HEK293T (cell line): ENCODE results near the gene MAK.
"Not testable (repeated sequence)": the region's sequence is repeated elsewhere in the genome, so short reads cannot be mapped to it uniquely, and the experiment has no call there.

Experiments
- CTCF ChIA-PET: fragments of 350-600 bp; formaldehyde crosslinking; extraction: SDS; loops from one replicate; lab custom pipeline; 2021; ENCODE audit warnings: antibody characterized with exemption, inconsistent platforms; lab: Yijun Ruan, JAX
- POLR2A ChIA-PET: fragments of 350-600 bp; formaldehyde crosslinking; extraction: SDS; loops from one replicate; lab custom pipeline; 2020; ENCODE audit warnings: antibody characterized with exemption, inconsistent platforms; lab: Yijun Ruan, JAX
- DNase-seq: peaks from one replicate; pipeline ENCODE4 v3.0.0; 2012; ENCODE audit warnings: mixed read lengths; ENCODE audit errors: extremely low spot score
- ARNT ChIP-seq: fragments of 450-650 bp; IDR thresholded peaks from 2 replicates; pipeline ENCODE4 v1.6.1; 2017; ENCODE audit warnings: mild to moderate bottlenecking
- BHLHE40 ChIP-seq: fragments of 450-650 bp; IDR thresholded peaks from 2 replicates; pipeline ENCODE4 v1.6.1; 2016; ENCODE audit warnings: mild to moderate bottlenecking, moderate library complexity, borderline replicate concordance
- CTBP1 ChIP-seq: fragments of 450-650 bp; IDR thresholded peaks from 2 replicates; pipeline ENCODE4 v1.6.1; 2016; ENCODE audit warnings: borderline replicate concordance
- ELF4 ChIP-seq: fragments of 450-650 bp; IDR thresholded peaks from 2 replicates; pipeline ENCODE4 v1.6.1; 2017; ENCODE audit warnings: antibody characterized with exemption
- FOXA1 ChIP-seq: fragments of 450-650 bp; IDR thresholded peaks from 2 replicates; pipeline ENCODE4 v1.6.1; 2016; ENCODE audit warnings: mild to moderate bottlenecking
- FOXK2 ChIP-seq: fragments of 450-650 bp; IDR thresholded peaks from 2 replicates; pipeline ENCODE4 v1.6.1; 2016; ENCODE audit warnings: mild to moderate bottlenecking
- FOXM1 ChIP-seq: fragments of 450-650 bp; IDR thresholded peaks from 2 replicates; pipeline ENCODE4 v1.6.1; 2017; ENCODE audit warnings: mild to moderate bottlenecking, borderline replicate concordance
- HDGF ChIP-seq: fragments of 450-650 bp; IDR thresholded peaks from 2 replicates; pipeline ENCODE4 v1.6.1; 2017; ENCODE audit warnings: antibody characterized with exemption, borderline replicate concordance
- L3MBTL2 ChIP-seq: fragments of 450-650 bp; conservative IDR thresholded peaks from 2 replicates; pipeline ENCODE4 v1.6.1; 2016; ENCODE audit warnings: mild to moderate bottlenecking
- LEF1 ChIP-seq: fragments of 450-650 bp; IDR thresholded peaks from 2 replicates; pipeline ENCODE4 v1.6.1; 2017; ENCODE audit warnings: mild to moderate bottlenecking, borderline replicate concordance
- NFRKB ChIP-seq: fragments of 450-650 bp; IDR thresholded peaks from 2 replicates; pipeline ENCODE4 v1.6.1; 2016; ENCODE audit warnings: mild to moderate bottlenecking, moderate library complexity
- SP1 ChIP-seq: fragments of 450-650 bp; IDR thresholded peaks from 2 replicates; pipeline ENCODE4 v1.6.1; 2017
- SUZ12 ChIP-seq: fragments of 450-650 bp; IDR thresholded peaks from 2 replicates; pipeline ENCODE4 v1.6.1; 2016; ENCODE audit warnings: mild to moderate bottlenecking
- TARDBP ChIP-seq: fragments of 450-650 bp; IDR thresholded peaks from 2 replicates; pipeline ENCODE4 v1.6.1; 2016
- ZNF384 ChIP-seq: fragments of 450-650 bp; IDR thresholded peaks from 2 replicates; pipeline ENCODE4 v1.6.1; 2016
- TF ChIP-seq, protein P1 (sequence below): fragments of 450-650 bp; IDR thresholded peaks from 2 replicates; pipeline ENCODE4 v1.6.1; 2016

MAK gene

DNA sequence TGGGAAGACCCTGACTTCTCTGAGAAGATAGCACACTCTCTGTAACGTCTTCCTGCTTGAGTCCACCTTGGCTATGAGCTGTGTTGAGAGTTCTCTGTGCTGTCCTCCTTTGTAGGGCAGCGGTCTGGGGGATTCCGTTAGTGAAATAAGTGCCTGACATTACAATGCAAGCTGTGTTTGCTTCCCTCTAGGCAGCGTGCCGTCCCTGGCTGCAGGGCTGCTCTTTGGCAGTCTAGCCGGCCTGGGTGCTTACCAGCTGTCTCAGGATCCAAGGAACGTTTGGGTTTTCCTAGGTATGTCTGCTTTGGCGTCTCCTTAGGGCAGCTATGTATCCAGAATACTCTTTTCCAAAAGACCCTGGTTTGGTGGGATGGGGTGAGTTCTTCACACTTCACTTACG is 112.6 kb downstream of the MAK start:
- ChIA-PET POLR2A (interaction anchor here (1.5 kb wide), 1 partner anchor 21 kb away, joined by 6 read pairs; the partner anchor contains the start of gene TMEM14B), CTCF (no interaction called here)
- DNase-seq = no peak
- TF ChIP-seq HDGF = no peak
- no peak for TF ChIP-seq FOXA1
- TF ChIP-seq, protein P1, sequence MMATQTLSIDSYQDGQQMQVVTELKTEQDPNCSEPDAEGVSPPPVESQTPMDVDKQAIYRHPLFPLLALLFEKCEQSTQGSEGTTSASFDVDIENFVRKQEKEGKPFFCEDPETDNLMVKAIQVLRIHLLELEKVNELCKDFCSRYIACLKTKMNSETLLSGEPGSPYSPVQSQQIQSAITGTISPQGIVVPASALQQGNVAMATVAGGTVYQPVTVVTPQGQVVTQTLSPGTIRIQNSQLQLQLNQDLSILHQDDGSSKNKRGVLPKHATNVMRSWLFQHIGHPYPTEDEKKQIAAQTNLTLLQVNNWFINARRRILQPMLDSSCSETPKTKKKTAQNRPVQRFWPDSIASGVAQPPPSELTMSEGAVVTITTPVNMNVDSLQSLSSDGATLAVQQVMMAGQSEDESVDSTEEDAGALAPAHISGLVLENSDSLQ = no peak
- no peak for TF ChIP-seq FOXM1
- TF ChIP-seq LEF1 = no peak
- TF ChIP-seq ELF4 = no peak
- no peak for TF ChIP-seq FOXK2
- no peak for TF ChIP-seq ZNF384
- no peak for TF ChIP-seq TARDBP
- TF ChIP-seq CTBP1 = no peak
- no peak for TF ChIP-seq L3MBTL2
- no peak for TF ChIP-seq BHLHE40
- no peak for TF ChIP-seq SUZ12
- no peak for TF ChIP-seq ARNT
- TF ChIP-seq NFRKB = no peak
- no peak for TF ChIP-seq SP1

DNA sequence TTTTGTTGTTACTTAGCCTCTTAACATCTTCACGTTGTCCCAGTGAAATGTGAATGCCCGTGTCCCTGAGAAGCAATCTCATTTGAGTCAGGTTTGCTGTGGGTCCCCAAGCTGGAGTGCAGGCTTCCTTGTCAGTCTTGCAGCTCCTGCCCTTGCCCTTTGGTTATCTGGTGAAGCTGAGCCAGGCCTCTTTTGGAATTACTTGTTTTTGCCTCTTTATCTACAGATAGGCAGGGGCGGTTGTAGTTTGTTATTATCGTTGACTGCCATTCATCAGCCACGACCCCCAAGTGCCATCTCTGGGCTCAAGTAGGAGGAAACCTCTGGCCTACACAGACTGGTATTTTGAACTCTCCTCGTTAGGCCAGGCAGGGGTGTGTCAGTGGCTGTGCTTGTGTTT is 113.3 kb downstream of the MAK start:
- no peak for DNase-seq
- CTCF ChIA-PET = no interaction called here

DNA sequence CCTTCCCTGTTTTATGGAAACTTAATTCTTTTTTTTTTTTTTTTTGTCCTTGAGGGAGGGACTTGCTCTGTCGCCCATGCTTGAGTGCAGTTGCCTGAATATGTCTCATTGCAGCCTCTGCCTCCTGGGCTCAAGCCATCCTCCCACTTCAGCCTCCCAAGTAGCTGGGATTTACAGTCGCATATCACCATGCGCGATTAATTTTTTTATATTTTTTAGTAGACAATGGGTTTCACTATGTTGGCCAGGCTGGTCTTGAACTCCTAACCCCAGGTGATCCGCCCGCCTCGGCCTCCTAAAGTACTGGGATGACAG is 114.8 kb downstream of the MAK start:
- CTCF ChIA-PET = interaction anchor here (0.6 to 1.2 kb wide), 2 partner anchors 23 to 36 kb away, joined by 3 to 5 read pairs; no protein-coding TSS in a partner anchor
- no peak; the same call in 1 of the 2 replicates for TF ChIP-seq ZNF384
- TF ChIP-seq FOXK2 = no peak
- TF ChIP-seq L3MBTL2 = no peak
- no peak for TF ChIP-seq SUZ12
- no peak for TF ChIP-seq BHLHE40
- TF ChIP-seq FOXA1 = no peak
- no peak for TF ChIP-seq NFRKB
- TF ChIP-seq ARNT = no peak
- TF ChIP-seq SP1 = no peak
- TF ChIP-seq CTBP1 = no peak
- TF ChIP-seq TARDBP = no peak
- TF ChIP-seq HDGF = no peak
- TF ChIP-seq, protein P1 = no peak
- no peak for TF ChIP-seq LEF1
- TF ChIP-seq FOXM1 = no peak
- no peak for TF ChIP-seq ELF4

More for the DNA sequence above, 113.3 kb downstream of the MAK start:
- POLR2A ChIA-PET = interaction anchor here (1.0 to 2.0 kb wide), 6 partner anchors 7 to 30 kb away, joined by 3 to 8 read pairs (median 6); partner anchors contain the start of genes C6orf52, PAK1IP1 and TMEM14B
- no peak for TF ChIP-seq LEF1
- no peak for TF ChIP-seq L3MBTL2

DNA sequence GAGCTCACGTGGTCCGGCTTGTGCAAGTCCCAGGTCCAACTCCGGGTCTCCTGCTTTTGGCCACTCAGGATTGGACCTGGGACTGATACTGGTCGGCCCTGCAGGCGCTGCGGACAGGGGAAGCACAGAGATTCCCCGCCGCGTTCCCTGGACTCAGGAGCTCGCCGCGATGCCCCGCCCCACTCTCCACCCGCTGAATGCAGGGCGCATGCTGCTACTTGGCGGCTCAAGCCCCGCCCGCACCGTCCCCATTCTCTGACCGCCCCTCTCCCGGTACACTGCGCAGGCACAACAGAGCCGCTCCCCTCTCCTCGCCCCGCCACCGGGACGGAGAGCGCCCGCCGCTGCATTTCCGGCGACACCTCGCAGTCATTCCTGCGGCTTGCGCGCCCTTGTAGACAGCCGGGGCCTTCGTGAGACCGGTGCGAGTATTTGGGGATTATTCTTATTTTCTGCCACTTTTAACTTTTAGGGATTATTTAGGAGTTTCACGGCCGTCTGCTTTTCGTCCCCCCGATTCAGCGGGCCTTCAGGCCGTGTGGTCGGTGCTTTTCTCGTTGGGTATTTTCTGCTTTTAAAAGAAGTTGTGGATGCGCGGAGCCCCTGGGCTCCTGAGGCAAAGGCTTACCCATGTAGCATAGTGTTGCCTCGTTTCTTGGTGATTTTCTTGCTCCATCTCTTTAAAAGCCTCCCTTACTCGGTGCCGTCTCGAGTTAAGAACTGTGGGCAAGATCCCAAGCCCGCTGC is 115.3 kb downstream of the MAK start, which contains the start of gene TMEM14C:
Gene TMEM14C, plus strand, starts transcription at position 251 of the 747 bp plus-strand sequence. CDS start 1,544 bp downstream, outside the sequence.
- DNase-seq = peak; percentile 93
- CTCF ChIA-PET = interaction anchor here (0.6 to 1.2 kb wide), 2 partner anchors 24 to 37 kb away, joined by 3 to 5 read pairs; no protein-coding TSS in a partner anchor
- POLR2A ChIA-PET = interaction anchor here (0.7 to 3.0 kb wide), 22 partner anchors 8 to 343 kb away, joined by 3 to 40 read pairs (median 4); partner anchors contain the start of genes C6orf52, PAK1IP1 and TMEM14B
- TF ChIP-seq ELF4 = peak; percentile 56; the same call in 1 of the 2 replicates
- TF ChIP-seq HDGF = peak; percentile 96; the same call in 1 of the 2 replicates
- peak; percentile 53; the same call in 1 of the 2 replicates for TF ChIP-seq L3MBTL2
- no peak for TF ChIP-seq TARDBP
- peak; percentile 70; the same call in 1 of the 2 replicates for TF ChIP-seq ZNF384

More for the DNA sequence above, 114.8 kb downstream of the MAK start:
- POLR2A ChIA-PET = interaction anchor here (0.6 to 2.0 kb wide), 6 partner anchors 9 to 33 kb away, joined by 3 to 9 read pairs (median 8); partner anchors contain the start of genes C6orf52, PAK1IP1 and TMEM14B
- no peak for DNase-seq

DNA sequence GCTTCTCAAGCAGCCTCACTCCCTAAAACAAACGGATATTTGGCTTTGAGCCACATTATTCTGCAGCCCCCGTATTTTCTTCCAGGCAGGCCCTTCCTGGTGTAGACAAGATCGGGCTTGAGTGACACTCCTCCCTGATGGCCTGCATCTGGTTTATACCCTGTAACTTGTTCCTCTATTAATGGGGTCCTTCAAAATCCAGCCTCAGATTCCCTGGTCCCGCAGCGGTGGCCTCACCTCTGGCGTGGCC is 115.8 kb downstream of the MAK start:
- CTCF ChIA-PET = no interaction called here
- POLR2A ChIA-PET = interaction anchor here (0.7 to 3.0 kb wide), 20 partner anchors 9 to 344 kb away, joined by 3 to 40 read pairs (median 4); partner anchors contain the start of genes C6orf52, PAK1IP1 and TMEM14B
- DNase-seq = no peak
- TF ChIP-seq ELF4 = no peak
- peak; percentile 84; the same call in 1 of the 2 replicates for TF ChIP-seq L3MBTL2
- TF ChIP-seq, protein P1 = peak; percentile 71; the same call in 1 of the 2 replicates

DNA sequence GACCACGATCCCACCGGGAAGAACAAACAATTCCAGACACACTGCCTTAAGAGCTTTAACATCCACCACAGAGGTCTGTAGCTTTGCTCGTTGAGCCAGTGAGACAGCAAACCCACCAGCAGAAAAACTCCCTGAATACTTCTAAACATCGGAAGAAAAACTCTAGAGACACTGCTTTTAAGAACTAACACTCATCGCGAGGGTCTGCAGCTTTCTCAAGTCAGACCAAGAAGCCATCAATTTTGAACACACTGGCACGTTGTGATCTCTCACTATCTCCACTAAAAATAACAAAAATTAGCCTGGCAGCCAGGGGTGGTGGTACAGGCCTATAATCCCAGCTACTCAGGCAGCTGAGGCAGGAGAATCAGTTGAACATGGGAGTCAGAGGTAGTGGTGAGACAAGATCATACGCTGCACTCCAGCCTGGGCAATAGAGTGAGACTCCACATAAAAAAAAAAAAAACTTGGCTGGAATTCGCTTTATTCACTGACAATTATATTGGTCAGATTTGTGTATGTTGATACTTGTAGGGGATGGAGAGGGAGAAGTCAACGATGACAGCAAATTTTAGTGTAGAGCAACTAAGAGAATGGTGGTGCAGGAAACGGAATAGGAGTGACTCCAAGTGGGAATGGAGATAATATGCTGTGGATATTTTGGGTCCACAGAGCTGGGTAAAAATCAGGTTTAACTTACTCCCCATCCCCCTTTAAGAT is 116.3 kb downstream of the MAK start:
- DNase-seq = no peak
- POLR2A ChIA-PET = interaction anchor here (0.7 to 3.0 kb wide), 20 partner anchors 9 to 344 kb away, joined by 3 to 40 read pairs (median 4); partner anchors contain the start of genes C6orf52, PAK1IP1 and TMEM14B
- TF ChIP-seq HDGF = no peak
- TF ChIP-seq SP1 = no peak
- no peak for TF ChIP-seq TARDBP
- TF ChIP-seq, protein P1 = no peak
- no peak; the same call in 1 of the 2 replicates for TF ChIP-seq ZNF384
- TF ChIP-seq L3MBTL2 = no peak
- no peak for TF ChIP-seq NFRKB
- TF ChIP-seq CTBP1 = no peak
- TF ChIP-seq BHLHE40 = no peak
- TF ChIP-seq ARNT = no peak
- TF ChIP-seq SUZ12 = no peak
- no peak for TF ChIP-seq FOXM1
- no peak for TF ChIP-seq LEF1
- no peak for TF ChIP-seq ELF4
- no peak for TF ChIP-seq FOXA1
- no peak for TF ChIP-seq FOXK2
- CTCF ChIA-PET = no interaction called here

DNA sequence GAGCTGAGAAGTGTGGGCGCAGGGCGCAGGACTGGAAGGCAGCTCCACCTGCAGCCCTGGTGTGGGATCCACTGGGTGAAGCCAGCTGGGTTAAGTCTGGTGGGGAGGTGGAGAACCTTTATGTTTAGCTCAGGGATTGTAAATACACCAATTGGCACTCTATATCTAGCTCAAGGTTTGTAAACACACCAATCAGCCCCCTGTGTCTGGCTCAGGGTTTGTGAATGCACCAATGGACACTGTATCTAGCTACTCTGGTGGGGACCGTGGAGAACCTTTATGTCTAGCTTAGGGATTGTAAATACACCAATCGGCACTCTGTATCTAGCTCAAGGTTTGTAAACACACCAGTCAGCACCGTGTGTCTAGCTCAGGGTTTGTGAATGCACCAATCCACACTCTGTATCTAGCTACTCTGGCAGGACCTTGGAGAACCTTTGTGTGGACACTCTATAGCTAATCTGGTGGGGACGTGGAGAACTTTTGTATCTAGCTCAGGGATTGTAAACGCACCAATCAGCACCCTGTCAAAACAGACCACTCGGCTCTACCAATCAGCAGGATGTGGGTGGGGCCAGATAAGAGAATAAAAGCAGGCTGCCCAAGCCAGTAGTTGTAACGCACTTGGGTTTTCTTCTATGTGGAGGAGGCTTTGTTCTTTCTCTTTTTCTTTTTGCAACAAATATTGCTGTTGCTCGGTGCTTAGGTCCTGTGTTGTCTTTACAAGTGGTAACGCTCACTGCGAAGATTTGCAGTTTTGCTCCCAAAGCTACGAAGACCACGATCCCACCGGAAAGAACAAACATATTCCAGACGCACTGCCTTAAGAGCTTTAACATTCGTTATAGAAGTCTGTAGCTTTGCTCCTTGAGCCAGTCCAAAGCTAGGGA is 117.1 kb downstream of the MAK start:
- POLR2A ChIA-PET = interaction anchor here (1.0 to 3.0 kb wide), 3 partner anchors 12 to 26 kb away, joined by 3 to 27 read pairs (median 13); partner anchors contain the start of genes C6orf52, PAK1IP1 and TMEM14B
- CTCF ChIA-PET, DNase-seq: not testable (repeated sequence)
